Osteoblast (primary cell): ENCODE results near the gene ADM. TPM values are rescaled to one million over a fixed set of nuclear protein-coding genes. Genes with fewer than 3 reads are reported as not detected.

Experiments
- DNase-seq: peaks from one replicate; pipeline ENCODE4 v3.0.0; 2011; ENCODE audit warnings: low spot score, mixed read lengths; ENCODE audit not compliant: insufficient read length; ENCODE audit errors: missing footprints
- H2AFZ ChIP-seq: 2 replicates; pipeline ENCODE4 v1.6.0; 2011; ENCODE audit warnings: mild to moderate bottlenecking, low read length
- H3K27ac ChIP-seq: 2 replicates; pipeline ENCODE4 v1.5.1; 2011; ENCODE audit warnings: mild to moderate bottlenecking, low read depth, low read length, moderate library complexity
- H3K27me3 ChIP-seq: 2 replicates; pipeline ENCODE4 v1.6.0; 2012; ENCODE audit warnings: mild to moderate bottlenecking, control low read depth, inconsistent platforms, low read length, moderate library complexity; ENCODE audit not compliant: insufficient read depth
- H3K36me3 ChIP-seq: 2 replicates; pipeline ENCODE4 v1.5.1; 2011; ENCODE audit warnings: mild to moderate bottlenecking, low read length, control low read depth, moderate library complexity; ENCODE audit not compliant: insufficient read depth
- H3K4me1 ChIP-seq: 2 replicates; pipeline ENCODE4 v1.5.1; 2011; ENCODE audit warnings: mild to moderate bottlenecking, low read length, control low read depth, moderate library complexity; ENCODE audit not compliant: insufficient read depth
- H3K4me2 ChIP-seq: 2 replicates; pipeline ENCODE4 v1.6.0; 2011; ENCODE audit warnings: mild to moderate bottlenecking, low read length; ENCODE audit not compliant: insufficient read depth
- H3K4me3 ChIP-seq: fragments of 200-600 bp; sonication (generic); 3 replicates; pipeline ENCODE4 v1.5.1; 2012; ENCODE audit warnings: mild to moderate bottlenecking, low read length, inconsistent platforms; ENCODE audit not compliant: insufficient read depth
- H3K79me2 ChIP-seq: 2 replicates; pipeline ENCODE4 v1.6.0; 2012; ENCODE audit warnings: mild to moderate bottlenecking, low read length, control low read depth, inconsistent platforms; ENCODE audit not compliant: insufficient read depth
- H3K9me3 ChIP-seq: 2 replicates; pipeline ENCODE4 v1.5.1; 2011; ENCODE audit warnings: low read depth, low read length, control low read depth
- H4K20me1 ChIP-seq: 2 replicates; pipeline ENCODE4 v1.6.0; 2012; ENCODE audit warnings: mild to moderate bottlenecking, low read length, control low read depth; ENCODE audit not compliant: insufficient read depth
- small RNA-seq: library from RNA; depleted of rRNA; stranded (forward); fragments of <200 nt; gene quantifications from one replicate; pipeline ENCODE3, GENCODE V24; 2012
- total RNA-seq: library from RNA; depleted of rRNA; stranded (reverse); fragments of >200 nt; gene quantifications from 2 replicates; pipeline ENCODE4 v1.2.3, GENCODE V29; 2012
- TF ChIP-seq, protein P1 (sequence below): IDR thresholded peaks from 2 replicates; pipeline ENCODE4 v1.5.1; 2011; ENCODE audit warnings: mild to moderate bottlenecking, low read depth, low read length, moderate library complexity; ENCODE audit errors: extremely low read depth

The ADM gene
- total RNA-seq, 1 donor = 250 TPM

DNA sequence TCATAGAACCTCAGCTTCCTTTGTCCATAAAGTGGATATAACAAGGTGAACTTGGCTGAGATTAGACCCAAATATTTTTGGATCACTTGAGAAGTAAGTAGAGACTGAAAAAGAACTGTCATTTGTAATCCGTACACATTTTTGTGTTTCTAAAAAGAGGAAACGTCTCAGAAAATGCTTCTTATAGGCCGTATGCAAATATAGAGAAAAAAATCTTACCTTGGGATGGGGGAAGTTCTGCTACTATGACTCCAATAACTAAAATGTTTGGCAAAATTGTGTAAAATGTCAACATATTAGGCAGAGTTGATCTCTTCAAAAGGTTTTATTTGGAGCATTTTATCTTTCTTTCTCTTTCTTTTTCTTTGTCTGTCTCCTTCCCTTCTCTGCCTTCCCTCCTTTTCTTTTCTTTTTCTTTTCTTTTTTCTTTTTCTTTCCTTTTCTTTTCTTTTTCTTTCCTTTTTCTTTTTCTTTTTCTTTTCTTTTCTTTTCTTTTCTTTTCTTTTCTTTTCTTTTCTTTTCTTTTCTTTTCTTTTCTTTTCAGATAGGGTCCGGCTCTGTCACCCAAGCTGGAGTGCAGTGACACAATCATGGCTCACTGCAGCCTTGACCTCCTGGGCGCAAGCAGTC, 48.2 kb downstream of the ADM start:
- TF ChIP-seq, protein P1, sequence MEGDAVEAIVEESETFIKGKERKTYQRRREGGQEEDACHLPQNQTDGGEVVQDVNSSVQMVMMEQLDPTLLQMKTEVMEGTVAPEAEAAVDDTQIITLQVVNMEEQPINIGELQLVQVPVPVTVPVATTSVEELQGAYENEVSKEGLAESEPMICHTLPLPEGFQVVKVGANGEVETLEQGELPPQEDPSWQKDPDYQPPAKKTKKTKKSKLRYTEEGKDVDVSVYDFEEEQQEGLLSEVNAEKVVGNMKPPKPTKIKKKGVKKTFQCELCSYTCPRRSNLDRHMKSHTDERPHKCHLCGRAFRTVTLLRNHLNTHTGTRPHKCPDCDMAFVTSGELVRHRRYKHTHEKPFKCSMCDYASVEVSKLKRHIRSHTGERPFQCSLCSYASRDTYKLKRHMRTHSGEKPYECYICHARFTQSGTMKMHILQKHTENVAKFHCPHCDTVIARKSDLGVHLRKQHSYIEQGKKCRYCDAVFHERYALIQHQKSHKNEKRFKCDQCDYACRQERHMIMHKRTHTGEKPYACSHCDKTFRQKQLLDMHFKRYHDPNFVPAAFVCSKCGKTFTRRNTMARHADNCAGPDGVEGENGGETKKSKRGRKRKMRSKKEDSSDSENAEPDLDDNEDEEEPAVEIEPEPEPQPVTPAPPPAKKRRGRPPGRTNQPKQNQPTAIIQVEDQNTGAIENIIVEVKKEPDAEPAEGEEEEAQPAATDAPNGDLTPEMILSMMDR = no peak
- no peak overlapping the region for H3K4me3 ChIP-seq
- H4K20me1 ChIP-seq = no peaks in the 10 kb centered on the region
- H3K27me3 ChIP-seq = no peaks in the 10 kb centered on the region
- no peaks in the 10 kb centered on the region for H3K36me3 ChIP-seq
- H3K79me2 ChIP-seq = no peaks in the 10 kb centered on the region
- no peaks in the 10 kb centered on the region for H3K9me3 ChIP-seq
- H3K4me2 ChIP-seq = no peak overlapping the region
- H3K4me1 ChIP-seq = peaks cover 31% of the 10 kb centered on the region
- no peak overlapping the region for H3K27ac ChIP-seq
- no peak overlapping the region for H2AFZ ChIP-seq
- DNase-seq = no peak

DNA sequence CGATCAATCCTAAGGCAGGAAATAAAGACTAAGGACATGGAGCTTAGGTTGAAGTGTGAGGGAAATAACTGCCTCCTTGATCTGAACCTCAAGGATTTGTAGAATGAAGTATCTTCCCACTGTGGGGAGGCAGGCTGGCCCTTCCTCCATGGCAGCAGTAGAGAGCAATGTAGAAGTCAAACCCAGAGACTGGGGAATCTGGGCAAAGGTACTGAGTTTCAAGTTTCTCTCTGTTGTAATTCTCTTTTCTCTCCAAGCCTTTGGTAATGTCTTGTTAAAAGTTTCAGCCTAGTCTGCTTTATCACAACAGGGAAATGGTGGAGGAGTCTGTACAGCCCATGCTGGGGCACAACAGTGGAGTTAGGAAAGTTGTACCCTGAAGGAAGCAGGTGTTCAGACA, 49.5 kb downstream of the ADM start:
- no peak overlapping the region for H2AFZ ChIP-seq
- no peak overlapping the region for H3K27ac ChIP-seq
- H3K9me3 ChIP-seq = no peaks in the 10 kb centered on the region
- TF ChIP-seq, protein P1 = no peak
- no peaks in the 10 kb centered on the region for H3K27me3 ChIP-seq
- H3K36me3 ChIP-seq = no peaks in the 10 kb centered on the region
- no peaks in the 10 kb centered on the region for H3K79me2 ChIP-seq
- no peaks in the 10 kb centered on the region for H4K20me1 ChIP-seq
- H3K4me1 ChIP-seq = peaks cover 19% of the 10 kb centered on the region
- no peak for DNase-seq
- no peak overlapping the region for H3K4me2 ChIP-seq
- H3K4me3 ChIP-seq = no peak overlapping the region

DNA sequence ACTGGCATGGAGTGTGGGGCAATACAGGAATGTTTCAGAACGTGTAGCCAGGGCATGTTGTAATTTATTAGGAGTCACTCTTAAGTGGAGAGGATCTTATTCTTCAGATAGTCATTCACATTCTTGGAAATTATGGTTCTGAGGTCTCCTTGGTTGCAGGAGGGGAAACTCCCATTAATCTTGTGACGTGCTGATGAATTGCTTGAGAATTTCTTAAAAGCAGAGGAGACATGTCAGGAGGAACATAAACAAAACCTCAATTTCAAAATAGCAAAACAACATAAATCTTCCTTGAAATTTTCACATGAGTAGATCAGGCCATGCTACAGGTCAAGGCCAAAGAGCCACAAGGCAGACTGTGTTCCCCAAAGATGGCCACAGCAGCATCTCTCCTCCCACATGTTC, 50.4 kb downstream of the ADM start:
- no peak overlapping the region for H3K4me2 ChIP-seq
- H3K27ac ChIP-seq = no peak overlapping the region
- H4K20me1 ChIP-seq = no peaks in the 10 kb centered on the region
- DNase-seq = no peak
- no peaks in the 10 kb centered on the region for H3K9me3 ChIP-seq
- peaks cover 19% of the 10 kb centered on the region for H3K4me1 ChIP-seq
- TF ChIP-seq, protein P1 = no peak
- no peak overlapping the region for H3K4me3 ChIP-seq
- H3K36me3 ChIP-seq = no peaks in the 10 kb centered on the region
- no peak overlapping the region for H2AFZ ChIP-seq
- H3K27me3 ChIP-seq = no peaks in the 10 kb centered on the region
- H3K79me2 ChIP-seq = no peaks in the 10 kb centered on the region

DNA sequence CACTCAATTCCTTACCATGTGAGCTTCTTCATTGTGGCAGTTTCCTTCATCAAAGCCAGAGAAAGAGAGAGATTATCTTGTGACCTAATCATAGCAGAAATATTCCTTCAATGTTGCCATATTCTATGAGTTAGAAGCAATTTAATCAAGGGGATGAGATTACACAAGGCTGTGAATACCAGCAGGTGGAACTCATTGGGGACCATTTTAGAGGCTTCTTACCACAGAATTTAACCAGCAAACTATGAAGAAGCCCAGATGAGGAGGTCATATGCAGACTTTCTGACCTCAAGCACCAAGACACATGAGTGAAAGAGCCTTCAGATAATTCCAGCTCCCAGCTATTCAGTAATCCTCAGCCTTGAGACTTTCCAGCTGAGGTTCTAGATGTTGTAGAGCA, 51.3 kb downstream of the ADM start:
- TF ChIP-seq, protein P1 = no peak
- no peak for DNase-seq
- no peaks in the 10 kb centered on the region for H3K9me3 ChIP-seq

More for the DNA sequence above, 51.3 kb downstream of the ADM start:
- H3K27me3 ChIP-seq = no peaks in the 10 kb centered on the region
- H3K4me2 ChIP-seq = no peak overlapping the region
- H4K20me1 ChIP-seq = no peaks in the 10 kb centered on the region
- H3K79me2 ChIP-seq = no peaks in the 10 kb centered on the region
- no peak overlapping the region for H3K27ac ChIP-seq
- no peak overlapping the region for H3K4me3 ChIP-seq
- peaks cover 10% of the 10 kb centered on the region for H3K4me1 ChIP-seq
- no peak overlapping the region for H2AFZ ChIP-seq
- no peaks in the 10 kb centered on the region for H3K36me3 ChIP-seq

Small RNA genes lying within 50 kb of the gene (small RNA-seq; reads per million reads assigned to genes)
- not detected for gene AC080023.2

Other genes starting within 250 kb of the ADM start
- gene SBF2, start 10.9 kb upstream of the ADM start, total RNA-seq = 61.2 and 71.0 TPM in 2 replicates
- gene AMPD3, start 150.2 kb downstream of the ADM start, total RNA-seq = 3.6 and 5.6 TPM in 2 replicates
- 27.4 and 29.3 TPM in 2 replicates for gene RNF141, start 236.1 kb downstream of the ADM start, total RNA-seq